GM10266 (cell line): ENCODE measurements around the gene PNMA8C.

ENCODE experiments used
- DNase-seq: peaks from one replicate; pipeline ENCODE4 v3.0.0; 2012; ENCODE audit errors: extremely low spot score
- CTCF ChIP-seq: IDR thresholded peaks from 2 replicates; pipeline ENCODE4 v1.5.1; 2012; ENCODE audit warnings: mild to moderate bottlenecking, low read depth; ENCODE audit not compliant: control insufficient read depth, insufficient read depth; ENCODE audit errors: missing control alignments

The PNMA8C gene

GRCh38 chr19:46410205-46411087 is 18.3 kb downstream of the PNMA8C start:
- DNase-seq = no peak
- TF ChIP-seq CTCF = no peak

- DNase-seq = no peak
- no peak for TF ChIP-seq CTCF
Measured at GRCh38 chr19:46409191-46409590, 19.5 kb downstream of the PNMA8C start.

- TF ChIP-seq CTCF = no peak
- no peak for DNase-seq
Measured at GRCh38 chr19:46408664-46409039, 20.1 kb downstream of the PNMA8C start.

- no peak for DNase-seq
- TF ChIP-seq CTCF = no peak
Measured at GRCh38 chr19:46407856-46408663, 20.7 kb downstream of the PNMA8C start.

DNA sequence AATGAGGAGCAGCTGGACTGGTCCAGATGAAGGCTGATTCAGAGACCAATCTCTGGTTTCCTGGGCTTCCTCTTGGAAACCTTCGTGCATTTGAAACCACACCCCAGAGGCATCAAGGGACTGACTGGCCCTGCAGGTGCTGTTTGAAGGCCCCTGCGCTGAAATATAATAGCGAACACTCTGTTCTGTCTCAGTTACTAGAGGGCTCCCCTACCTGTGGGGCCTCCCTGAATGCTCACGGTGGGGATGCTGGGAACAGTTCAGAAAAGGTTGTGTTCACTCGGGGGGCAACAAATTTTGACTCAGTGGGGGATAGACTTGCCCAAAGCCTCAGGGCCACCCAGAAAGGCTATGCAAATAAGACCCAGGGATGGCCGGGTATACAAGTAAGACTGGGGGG is 21.8 kb downstream of the PNMA8C start:
- TF ChIP-seq CTCF = no peak
- DNase-seq = no peak

DNA sequence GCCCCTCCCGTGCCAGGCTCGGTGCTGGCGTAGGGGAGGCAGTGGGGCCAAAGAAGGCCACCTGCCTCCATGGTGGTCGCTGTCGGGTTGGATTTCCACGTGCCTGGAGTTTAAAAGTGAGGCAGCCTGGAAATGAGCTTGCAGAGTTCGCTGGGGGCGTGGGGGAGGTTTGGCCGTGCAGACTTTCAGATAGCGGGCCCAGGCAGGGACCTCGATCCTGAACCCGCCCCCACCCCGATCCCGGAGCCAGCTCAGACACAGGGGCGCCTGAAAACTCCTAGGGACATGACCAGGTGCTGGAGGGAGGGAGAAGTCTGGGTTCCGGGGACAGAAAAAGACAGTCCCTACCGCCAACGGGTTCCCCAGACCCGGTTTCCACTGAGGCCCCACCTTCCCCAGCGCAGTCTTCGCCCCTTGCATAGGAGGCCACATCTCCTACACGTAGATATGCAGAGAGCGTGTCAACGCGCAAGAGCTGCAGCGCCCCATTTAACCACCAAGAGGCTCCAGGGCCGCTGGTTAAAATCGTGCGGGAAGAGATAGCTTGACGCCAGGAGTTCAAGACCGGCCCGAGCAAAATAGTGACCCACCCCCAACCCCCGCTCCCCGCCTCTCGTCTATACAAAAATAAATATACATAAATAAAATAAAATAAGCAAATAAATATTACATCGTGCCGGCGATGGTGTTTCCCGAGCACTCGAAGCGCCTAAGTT is 23.8 kb downstream of the PNMA8C start:
- no peak for DNase-seq

More for the DNA sequence above, 23.8 kb downstream of the PNMA8C start:
- TF ChIP-seq CTCF = no peak
